ENCODE data around the gene ATXN1. TPM values are rescaled to one million over a fixed set of nuclear protein-coding genes. Genes with fewer than 3 reads are reported as not detected.

ATXN1 gene
- total and polyA plus RNA-seq, 2 experiments from 2014 or later = 4.8 to 9.1 TPM

DNA sequence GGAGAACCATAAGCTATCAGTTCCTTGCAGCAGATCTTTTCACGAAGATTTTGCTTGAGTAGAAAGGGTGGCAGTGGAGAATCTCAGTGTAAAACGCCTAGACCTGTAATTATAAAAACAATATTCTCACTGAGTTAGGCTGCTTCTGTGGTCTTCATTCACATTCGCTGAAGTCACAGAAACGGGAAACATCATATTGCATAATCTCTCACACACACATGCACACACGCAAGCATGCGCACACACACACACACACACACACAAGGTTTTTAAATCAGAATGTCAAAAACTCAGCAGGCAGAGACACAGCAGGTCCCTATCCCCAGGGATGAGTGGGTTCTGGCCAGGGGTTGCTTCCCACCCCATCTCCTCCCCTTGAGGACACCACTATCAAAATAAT is 175.5 kb downstream of the ATXN1 start:
- Histone ChIP-seq H3F3A (replicated peaks; ENCODE audit: low read depth) (no peaks in the 10 kb centered on the region), H3K4me1 (ENCODE audit: insufficient read depth) (no peaks in the 10 kb centered on the region), H4K20me1 (replicated peaks; ENCODE audit: insufficient read depth) (no peaks in the 10 kb centered on the region), H3K27ac (ENCODE audit: low read depth) (no peak overlapping the region), H3K4me2 (no peak overlapping the region), H3K4me3 (no peak overlapping the region), H3K79me2 (replicated peaks; ENCODE audit: insufficient read depth) (no peaks in the 10 kb centered on the region), H3K9me2 (ENCODE audit: insufficient read depth) (no peaks in the 10 kb centered on the region), H3K27me3 (ENCODE audit: insufficient read depth) (no peaks in the 10 kb centered on the region), H2AFZ (no peak overlapping the region), H3K36me3 (ENCODE audit: insufficient read depth) (no peaks in the 10 kb centered on the region)
- no peaks in the 10 kb centered on the region for H3K9me3 Mint-ChIP-seq
- ATAC-seq (no peak), DNase-seq (ENCODE audit: low spot score) (no peak)
- no peak for TF ChIP-seq EZH2 (IDR thresholded peaks at IDR 0.05; ENCODE audit: low read depth, unreplicated experiment)
- no peak for TF ChIP-seq EZH2phosphoT487 (IDR thresholded peaks at IDR 0.05; ENCODE audit: unreplicated experiment)
- TF ChIP-seq, protein P1, sequence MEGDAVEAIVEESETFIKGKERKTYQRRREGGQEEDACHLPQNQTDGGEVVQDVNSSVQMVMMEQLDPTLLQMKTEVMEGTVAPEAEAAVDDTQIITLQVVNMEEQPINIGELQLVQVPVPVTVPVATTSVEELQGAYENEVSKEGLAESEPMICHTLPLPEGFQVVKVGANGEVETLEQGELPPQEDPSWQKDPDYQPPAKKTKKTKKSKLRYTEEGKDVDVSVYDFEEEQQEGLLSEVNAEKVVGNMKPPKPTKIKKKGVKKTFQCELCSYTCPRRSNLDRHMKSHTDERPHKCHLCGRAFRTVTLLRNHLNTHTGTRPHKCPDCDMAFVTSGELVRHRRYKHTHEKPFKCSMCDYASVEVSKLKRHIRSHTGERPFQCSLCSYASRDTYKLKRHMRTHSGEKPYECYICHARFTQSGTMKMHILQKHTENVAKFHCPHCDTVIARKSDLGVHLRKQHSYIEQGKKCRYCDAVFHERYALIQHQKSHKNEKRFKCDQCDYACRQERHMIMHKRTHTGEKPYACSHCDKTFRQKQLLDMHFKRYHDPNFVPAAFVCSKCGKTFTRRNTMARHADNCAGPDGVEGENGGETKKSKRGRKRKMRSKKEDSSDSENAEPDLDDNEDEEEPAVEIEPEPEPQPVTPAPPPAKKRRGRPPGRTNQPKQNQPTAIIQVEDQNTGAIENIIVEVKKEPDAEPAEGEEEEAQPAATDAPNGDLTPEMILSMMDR (conservative IDR thresholded peaks at IDR 0.05; ENCODE audit: low read depth in 2 of 2) = no peak
- TF ChIP-seq CREB1 (CRISPR knock-in tag; IDR thresholded peaks at IDR 0.05; ENCODE audit: low read depth) = no peak
- no peak for TF ChIP-seq NANOG (IDR thresholded peaks at IDR 0.05; ENCODE audit: borderline replicate concordance)
- no peak for TF ChIP-seq ZNF331 (CRISPR knock-in tag; IDR thresholded peaks at IDR 0.05; ENCODE audit: low read depth)
- TF ChIP-seq STAT1 (IDR thresholded peaks at IDR 0.05; ENCODE audit: unreplicated experiment) = no peak
- TF ChIP-seq, protein P2, sequence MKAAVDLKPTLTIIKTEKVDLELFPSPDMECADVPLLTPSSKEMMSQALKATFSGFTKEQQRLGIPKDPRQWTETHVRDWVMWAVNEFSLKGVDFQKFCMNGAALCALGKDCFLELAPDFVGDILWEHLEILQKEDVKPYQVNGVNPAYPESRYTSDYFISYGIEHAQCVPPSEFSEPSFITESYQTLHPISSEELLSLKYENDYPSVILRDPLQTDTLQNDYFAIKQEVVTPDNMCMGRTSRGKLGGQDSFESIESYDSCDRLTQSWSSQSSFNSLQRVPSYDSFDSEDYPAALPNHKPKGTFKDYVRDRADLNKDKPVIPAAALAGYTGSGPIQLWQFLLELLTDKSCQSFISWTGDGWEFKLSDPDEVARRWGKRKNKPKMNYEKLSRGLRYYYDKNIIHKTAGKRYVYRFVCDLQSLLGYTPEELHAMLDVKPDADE (IDR thresholded peaks at IDR 0.05) = no peak
- TF ChIP-seq ZNF114 (CRISPR knock-in tag; IDR thresholded peaks at IDR 0.05) = no peak
- no peak for TF ChIP-seq JUNB (IDR thresholded peaks at IDR 0.05; ENCODE audit: unreplicated experiment)
- TF ChIP-seq, protein P3, sequence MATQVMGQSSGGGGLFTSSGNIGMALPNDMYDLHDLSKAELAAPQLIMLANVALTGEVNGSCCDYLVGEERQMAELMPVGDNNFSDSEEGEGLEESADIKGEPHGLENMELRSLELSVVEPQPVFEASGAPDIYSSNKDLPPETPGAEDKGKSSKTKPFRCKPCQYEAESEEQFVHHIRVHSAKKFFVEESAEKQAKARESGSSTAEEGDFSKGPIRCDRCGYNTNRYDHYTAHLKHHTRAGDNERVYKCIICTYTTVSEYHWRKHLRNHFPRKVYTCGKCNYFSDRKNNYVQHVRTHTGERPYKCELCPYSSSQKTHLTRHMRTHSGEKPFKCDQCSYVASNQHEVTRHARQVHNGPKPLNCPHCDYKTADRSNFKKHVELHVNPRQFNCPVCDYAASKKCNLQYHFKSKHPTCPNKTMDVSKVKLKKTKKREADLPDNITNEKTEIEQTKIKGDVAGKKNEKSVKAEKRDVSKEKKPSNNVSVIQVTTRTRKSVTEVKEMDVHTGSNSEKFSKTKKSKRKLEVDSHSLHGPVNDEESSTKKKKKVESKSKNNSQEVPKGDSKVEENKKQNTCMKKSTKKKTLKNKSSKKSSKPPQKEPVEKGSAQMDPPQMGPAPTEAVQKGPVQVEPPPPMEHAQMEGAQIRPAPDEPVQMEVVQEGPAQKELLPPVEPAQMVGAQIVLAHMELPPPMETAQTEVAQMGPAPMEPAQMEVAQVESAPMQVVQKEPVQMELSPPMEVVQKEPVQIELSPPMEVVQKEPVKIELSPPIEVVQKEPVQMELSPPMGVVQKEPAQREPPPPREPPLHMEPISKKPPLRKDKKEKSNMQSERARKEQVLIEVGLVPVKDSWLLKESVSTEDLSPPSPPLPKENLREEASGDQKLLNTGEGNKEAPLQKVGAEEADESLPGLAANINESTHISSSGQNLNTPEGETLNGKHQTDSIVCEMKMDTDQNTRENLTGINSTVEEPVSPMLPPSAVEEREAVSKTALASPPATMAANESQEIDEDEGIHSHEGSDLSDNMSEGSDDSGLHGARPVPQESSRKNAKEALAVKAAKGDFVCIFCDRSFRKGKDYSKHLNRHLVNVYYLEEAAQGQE (IDR thresholded peaks at IDR 0.05; ENCODE audit: unreplicated experiment) = no peak
- no peak for TF ChIP-seq POLR2AphosphoS5 (IDR thresholded peaks at IDR 0.05; ENCODE audit: low read depth)
- TF ChIP-seq, protein P4, sequence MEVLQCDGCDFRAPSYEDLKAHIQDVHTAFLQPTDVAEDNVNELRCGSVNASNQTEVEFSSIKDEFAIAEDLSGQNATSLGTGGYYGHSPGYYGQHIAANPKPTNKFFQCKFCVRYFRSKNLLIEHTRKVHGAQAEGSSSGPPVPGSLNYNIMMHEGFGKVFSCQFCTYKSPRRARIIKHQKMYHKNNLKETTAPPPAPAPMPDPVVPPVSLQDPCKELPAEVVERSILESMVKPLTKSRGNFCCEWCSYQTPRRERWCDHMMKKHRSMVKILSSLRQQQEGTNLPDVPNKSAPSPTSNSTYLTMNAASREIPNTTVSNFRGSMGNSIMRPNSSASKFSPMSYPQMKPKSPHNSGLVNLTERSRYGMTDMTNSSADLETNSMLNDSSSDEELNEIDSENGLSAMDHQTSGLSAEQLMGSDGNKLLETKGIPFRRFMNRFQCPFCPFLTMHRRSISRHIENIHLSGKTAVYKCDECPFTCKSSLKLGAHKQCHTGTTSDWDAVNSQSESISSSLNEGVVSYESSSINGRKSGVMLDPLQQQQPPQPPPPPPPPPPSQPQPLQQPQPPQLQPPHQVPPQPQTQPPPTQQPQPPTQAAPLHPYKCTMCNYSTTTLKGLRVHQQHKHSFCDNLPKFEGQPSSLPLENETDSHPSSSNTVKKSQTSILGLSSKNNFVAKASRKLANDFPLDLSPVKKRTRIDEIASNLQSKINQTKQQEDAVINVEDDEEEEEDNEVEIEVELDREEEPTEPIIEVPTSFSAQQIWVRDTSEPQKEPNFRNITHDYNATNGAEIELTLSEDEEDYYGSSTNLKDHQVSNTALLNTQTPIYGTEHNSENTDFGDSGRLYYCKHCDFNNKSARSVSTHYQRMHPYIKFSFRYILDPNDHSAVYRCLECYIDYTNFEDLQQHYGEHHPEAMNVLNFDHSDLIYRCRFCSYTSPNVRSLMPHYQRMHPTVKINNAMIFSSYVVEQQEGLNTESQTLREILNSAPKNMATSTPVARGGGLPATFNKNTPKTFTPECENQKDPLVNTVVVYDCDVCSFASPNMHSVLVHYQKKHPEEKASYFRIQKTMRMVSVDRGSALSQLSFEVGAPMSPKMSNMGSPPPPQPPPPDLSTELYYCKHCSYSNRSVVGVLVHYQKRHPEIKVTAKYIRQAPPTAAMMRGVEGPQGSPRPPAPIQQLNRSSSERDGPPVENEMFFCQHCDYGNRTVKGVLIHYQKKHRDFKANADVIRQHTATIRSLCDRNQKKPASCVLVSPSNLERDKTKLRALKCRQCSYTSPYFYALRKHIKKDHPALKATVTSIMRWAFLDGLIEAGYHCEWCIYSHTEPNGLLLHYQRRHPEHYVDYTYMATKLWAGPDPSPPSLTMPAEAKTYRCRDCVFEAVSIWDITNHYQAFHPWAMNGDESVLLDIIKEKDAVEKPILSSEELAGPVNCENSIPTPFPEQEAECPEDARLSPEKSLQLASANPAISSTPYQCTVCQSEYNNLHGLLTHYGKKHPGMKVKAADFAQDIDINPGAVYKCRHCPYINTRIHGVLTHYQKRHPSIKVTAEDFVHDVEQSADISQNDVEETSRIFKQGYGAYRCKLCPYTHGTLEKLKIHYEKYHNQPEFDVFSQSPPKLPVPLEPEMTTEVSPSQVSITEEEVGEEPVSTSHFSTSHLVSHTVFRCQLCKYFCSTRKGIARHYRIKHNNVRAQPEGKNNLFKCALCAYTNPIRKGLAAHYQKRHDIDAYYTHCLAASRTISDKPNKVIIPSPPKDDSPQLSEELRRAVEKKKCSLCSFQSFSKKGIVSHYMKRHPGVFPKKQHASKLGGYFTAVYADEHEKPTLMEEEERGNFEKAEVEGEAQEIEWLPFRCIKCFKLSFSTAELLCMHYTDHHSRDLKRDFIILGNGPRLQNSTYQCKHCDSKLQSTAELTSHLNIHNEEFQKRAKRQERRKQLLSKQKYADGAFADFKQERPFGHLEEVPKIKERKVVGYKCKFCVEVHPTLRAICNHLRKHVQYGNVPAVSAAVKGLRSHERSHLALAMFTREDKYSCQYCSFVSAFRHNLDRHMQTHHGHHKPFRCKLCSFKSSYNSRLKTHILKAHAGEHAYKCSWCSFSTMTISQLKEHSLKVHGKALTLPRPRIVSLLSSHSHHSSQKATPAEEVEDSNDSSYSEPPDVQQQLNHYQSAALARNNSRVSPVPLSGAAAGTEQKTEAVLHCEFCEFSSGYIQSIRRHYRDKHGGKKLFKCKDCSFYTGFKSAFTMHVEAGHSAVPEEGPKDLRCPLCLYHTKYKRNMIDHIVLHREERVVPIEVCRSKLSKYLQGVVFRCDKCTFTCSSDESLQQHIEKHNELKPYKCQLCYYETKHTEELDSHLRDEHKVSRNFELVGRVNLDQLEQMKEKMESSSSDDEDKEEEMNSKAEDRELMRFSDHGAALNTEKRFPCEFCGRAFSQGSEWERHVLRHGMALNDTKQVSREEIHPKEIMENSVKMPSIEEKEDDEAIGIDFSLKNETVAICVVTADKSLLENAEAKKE (CRISPR knock-in tag; IDR thresholded peaks at IDR 0.05) = no peak
- no peak overlapping the region for H3K4me3 Mint-ChIP-seq
- H3K27me3 Mint-ChIP-seq (ENCODE audit: insufficient read depth, low read depth, poor library complexity) = no peaks in the 10 kb centered on the region
- H3K27ac Mint-ChIP-seq = no peak overlapping the region
- H3K4me1 Mint-ChIP-seq = no peaks in the 10 kb centered on the region; the same call in 2 of the 3 replicates
- no peaks in the 10 kb centered on the region for H3K36me3 Mint-ChIP-seq (ENCODE audit: low read depth)

All from GM23338 (cell line).